Measurements from ENCODE around the gene PTPRN2. TPM values are rescaled to one million over a fixed set of nuclear protein-coding genes. Genes with fewer than 3 reads are reported as not detected.
"Not testable (repeated sequence)": the region's sequence is repeated elsewhere in the genome, so short reads cannot be mapped to it uniquely, and the experiment has no call there.

PTPRN2 gene
- total RNA-seq, 2 experiments from 2014 or later = 4.7 to 4.8 TPM

GRCh38 chr7:158206341-158206740, 381.3 kb downstream of the PTPRN2 start:
- Mint-ChIP-seq H3K4me3 (no peak overlapping the region), H3K27me3 (no peaks in the 10 kb centered on the region), H3K36me3 (ENCODE audit: low read depth) (no peaks in the 10 kb centered on the region), H3K27ac (no peak overlapping the region), H3K9me3 (peaks cover 8% of the 10 kb centered on the region), H3K4me1 (no peaks in the 10 kb centered on the region)
- DNase-seq = no peak
- CTCF ChIA-PET = no interaction called here
- POLR2A ChIA-PET = no interaction called here

- Mint-ChIP-seq H3K27me3 (no peaks in the 10 kb centered on the region), H3K9me3 (peaks cover 8% of the 10 kb centered on the region), H3K4me1 (no peaks in the 10 kb centered on the region), H3K36me3 (ENCODE audit: low read depth) (no peaks in the 10 kb centered on the region), H3K4me3 (no peak overlapping the region), H3K27ac (no peak overlapping the region)
- ChIA-PET CTCF (no interaction called here), POLR2A (no interaction called here)
- DNase-seq = no peak
Observed at GRCh38 chr7:158204453-158204852, 383.2 kb downstream of the PTPRN2 start.

GRCh38 chr7:158203948-158204347, 383.7 kb downstream of the PTPRN2 start:
- CTCF ChIA-PET; H3K4me1 Mint-ChIP-seq; H3K27ac Mint-ChIP-seq; H3K9me3 Mint-ChIP-seq; H3K27me3 Mint-ChIP-seq; POLR2A ChIA-PET; H3K36me3 Mint-ChIP-seq (ENCODE audit: low read depth); DNase-seq; H3K4me3 Mint-ChIP-seq: not testable (repeated sequence)

GRCh38 chr7:158194365-158194900, 393.2 kb downstream of the PTPRN2 start:
- ChIA-PET POLR2A (no interaction called here), CTCF (no interaction called here)
- Mint-ChIP-seq H3K36me3 (ENCODE audit: low read depth) (no peaks in the 10 kb centered on the region), H3K4me1 (no peaks in the 10 kb centered on the region), H3K27me3 (no peaks in the 10 kb centered on the region), H3K9me3 (peaks cover 35% of the 10 kb centered on the region), H3K4me3 (no peak overlapping the region), H3K27ac (no peak overlapping the region)
- DNase-seq = no peak

- peaks cover 40% of the 10 kb centered on the region for H3K9me3 Mint-ChIP-seq
- no peak overlapping the region for H3K27ac Mint-ChIP-seq
- POLR2A ChIA-PET = no interaction called here
- no peaks in the 10 kb centered on the region for H3K36me3 Mint-ChIP-seq (ENCODE audit: low read depth)
- H3K4me1 Mint-ChIP-seq = no peaks in the 10 kb centered on the region
- no peak for DNase-seq
- no peak overlapping the region for H3K4me3 Mint-ChIP-seq
- CTCF ChIA-PET = interaction anchor here (0.7 kb wide), 1 partner anchor 100 kb away, joined by 5 read pairs; no protein-coding TSS in a partner anchor
- no peaks in the 10 kb centered on the region for H3K27me3 Mint-ChIP-seq
Observed at GRCh38 chr7:158193446-158193845, 394.2 kb downstream of the PTPRN2 start.

GRCh38 chr7:158192956-158193355, 394.7 kb downstream of the PTPRN2 start:
- Mint-ChIP-seq H3K27ac (no peak overlapping the region), H3K4me1 (no peaks in the 10 kb centered on the region), H3K4me3 (no peak overlapping the region), H3K9me3 (peaks cover 37% of the 10 kb centered on the region), H3K36me3 (ENCODE audit: low read depth) (no peaks in the 10 kb centered on the region), H3K27me3 (no peaks in the 10 kb centered on the region)
- ChIA-PET CTCF (no interaction called here), POLR2A (no interaction called here)
- no peak for DNase-seq

GRCh38 chr7:158192184-158192835, 395.3 kb downstream of the PTPRN2 start:
- Mint-ChIP-seq H3K27ac (no peak overlapping the region), H3K36me3 (ENCODE audit: low read depth) (no peaks in the 10 kb centered on the region)
- POLR2A ChIA-PET = no interaction called here

GRCh38 chr7:158191671-158192070, 396.0 kb downstream of the PTPRN2 start:
- H3K9me3 Mint-ChIP-seq = peaks cover 33% of the 10 kb centered on the region
- DNase-seq = no peak
- no peaks in the 10 kb centered on the region for H3K4me1 Mint-ChIP-seq
- H3K4me3 Mint-ChIP-seq = no peak overlapping the region
- POLR2A ChIA-PET = no interaction called here
- no peaks in the 10 kb centered on the region for H3K36me3 Mint-ChIP-seq (ENCODE audit: low read depth)
- no peaks in the 10 kb centered on the region for H3K27me3 Mint-ChIP-seq
- CTCF ChIA-PET = no interaction called here
- H3K27ac Mint-ChIP-seq = no peak overlapping the region

More at GRCh38 chr7:158192184-158192835, 395.3 kb downstream of the PTPRN2 start:
- Mint-ChIP-seq H3K9me3 (peaks cover 33% of the 10 kb centered on the region), H3K4me1 (no peaks in the 10 kb centered on the region), H3K4me3 (no peak overlapping the region), H3K27me3 (no peaks in the 10 kb centered on the region)
- DNase-seq = no peak
- CTCF ChIA-PET = no interaction called here

- POLR2A ChIA-PET = no interaction called here
Observed at GRCh38 chr7:158190756-158191155, 396.9 kb downstream of the PTPRN2 start.

GRCh38 chr7:158188676-158189075, 398.9 kb downstream of the PTPRN2 start:
- Mint-ChIP-seq H3K27ac (no peak overlapping the region), H3K36me3 (ENCODE audit: low read depth) (no peaks in the 10 kb centered on the region), H3K4me1 (no peaks in the 10 kb centered on the region), H3K4me3 (no peak overlapping the region), H3K27me3 (no peaks in the 10 kb centered on the region), H3K9me3 (peaks cover 18% of the 10 kb centered on the region)
- DNase-seq = no peak
- ChIA-PET POLR2A (no interaction called here), CTCF (no interaction called here)

More at GRCh38 chr7:158190756-158191155, 396.9 kb downstream of the PTPRN2 start:
- Mint-ChIP-seq H3K27me3 (no peaks in the 10 kb centered on the region), H3K9me3 (peaks cover 33% of the 10 kb centered on the region), H3K4me1 (no peaks in the 10 kb centered on the region), H3K4me3 (no peak overlapping the region), H3K36me3 (ENCODE audit: low read depth) (no peaks in the 10 kb centered on the region), H3K27ac (no peak overlapping the region)
- no peak for DNase-seq
- CTCF ChIA-PET = no interaction called here

GRCh38 chr7:158187694-158187994, 400.0 kb downstream of the PTPRN2 start:
- no peaks in the 10 kb centered on the region for H3K4me1 Mint-ChIP-seq
- no peak overlapping the region for H3K4me3 Mint-ChIP-seq
- H3K27me3 Mint-ChIP-seq = no peaks in the 10 kb centered on the region
- no peaks in the 10 kb centered on the region for H3K36me3 Mint-ChIP-seq (ENCODE audit: low read depth)
- ChIA-PET POLR2A (no interaction called here), CTCF (no interaction called here)
- DNase-seq = no peak
- no peak overlapping the region for H3K27ac Mint-ChIP-seq
- H3K9me3 Mint-ChIP-seq = peaks cover 18% of the 10 kb centered on the region

- H3K27ac Mint-ChIP-seq = no peak overlapping the region
- no peak overlapping the region for H3K4me3 Mint-ChIP-seq
- H3K36me3 Mint-ChIP-seq (ENCODE audit: low read depth) = no peaks in the 10 kb centered on the region
- CTCF ChIA-PET = no interaction called here
- no peaks in the 10 kb centered on the region for H3K4me1 Mint-ChIP-seq
- no peak for DNase-seq
- peaks cover 18% of the 10 kb centered on the region for H3K9me3 Mint-ChIP-seq
- POLR2A ChIA-PET = no interaction called here
- no peaks in the 10 kb centered on the region for H3K27me3 Mint-ChIP-seq
Observed at GRCh38 chr7:158186864-158187693, 400.5 kb downstream of the PTPRN2 start.

GRCh38 chr7:158186406-158186805, 401.2 kb downstream of the PTPRN2 start:
- no peak for DNase-seq
- ChIA-PET CTCF (no interaction called here), POLR2A (no interaction called here)
- Mint-ChIP-seq H3K4me3 (no peak overlapping the region), H3K9me3 (peaks cover 18% of the 10 kb centered on the region), H3K27ac (no peak overlapping the region), H3K27me3 (no peaks in the 10 kb centered on the region), H3K36me3 (ENCODE audit: low read depth) (no peaks in the 10 kb centered on the region), H3K4me1 (no peaks in the 10 kb centered on the region)

GRCh38 chr7:158185653-158186052, 402.0 kb downstream of the PTPRN2 start:
- peaks cover 15% of the 10 kb centered on the region for H3K9me3 Mint-ChIP-seq
- ChIA-PET POLR2A (no interaction called here), CTCF (no interaction called here)
- no peaks in the 10 kb centered on the region for H3K27me3 Mint-ChIP-seq
- H3K4me3 Mint-ChIP-seq = no peak overlapping the region
- no peaks in the 10 kb centered on the region for H3K4me1 Mint-ChIP-seq
- no peak overlapping the region for H3K27ac Mint-ChIP-seq
- H3K36me3 Mint-ChIP-seq (ENCODE audit: low read depth) = no peaks in the 10 kb centered on the region
- no peak for DNase-seq
